ENCODE measurements around the gene TNFRSF18.

The TNFRSF18 gene

DNA sequence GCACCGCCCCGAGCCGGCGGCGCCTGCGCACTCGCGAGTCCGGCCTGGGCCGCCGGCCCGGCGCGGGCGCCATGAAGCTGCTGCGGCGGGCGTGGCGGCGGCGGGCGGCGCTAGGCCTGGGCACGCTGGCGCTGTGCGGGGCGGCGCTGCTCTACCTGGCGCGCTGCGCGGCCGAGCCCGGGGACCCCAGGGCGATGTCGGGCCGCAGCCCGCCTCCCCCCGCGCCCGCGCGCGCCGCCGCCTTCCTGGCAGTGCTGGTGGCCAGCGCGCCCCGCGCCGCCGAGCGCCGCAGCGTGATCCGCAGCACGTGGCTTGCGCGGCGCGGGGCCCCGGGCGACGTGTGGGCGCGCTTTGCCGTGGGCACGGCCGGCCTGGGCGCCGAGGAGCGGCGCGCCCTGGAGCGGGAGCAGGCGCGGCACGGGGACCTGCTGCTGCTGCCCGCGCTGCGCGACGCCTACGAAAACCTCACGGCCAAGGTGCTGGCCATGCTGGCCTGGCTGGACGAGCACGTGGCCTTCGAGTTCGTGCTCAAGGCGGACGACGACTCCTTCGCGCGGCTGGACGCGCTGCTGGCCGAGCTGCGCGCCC is 25.9 kb upstream of the TNFRSF18 start, which contains the start of gene B3GALT6:
Gene B3GALT6, plus strand, starts transcription at position 30 of the 588 bp plus-strand sequence. Its CDS starts 42 bp downstream, at position 72.
- Histone ChIP-seq H3K4me1 (peaks cover 0 to 42% (median 34%) of the 10 kb centered on the region in 4 donors), H3K9me3 (no peaks in the 10 kb centered on the region), H3K36me3 (peaks cover 14 to 40% (median 17%) of the 10 kb centered on the region in 3 donors), H3K27ac (peak within 1 kb of the TSS; percentile 96 to 99), H3K27me3 (peaks cover 0 to 5% of the 10 kb centered on the region in 2 donors), H3K4me3 (peak within 1 kb of the TSS; percentile 94 to 99)
- intact Hi-C loops (cut with DNase I; ENCODE audit: low total_unique reads) = loop anchor here (5.0 kb wide), 1 partner anchor 110 kb away; no protein-coding TSS in a partner anchor
- DNase-seq = no peak
- TF ChIP-seq, protein P1, sequence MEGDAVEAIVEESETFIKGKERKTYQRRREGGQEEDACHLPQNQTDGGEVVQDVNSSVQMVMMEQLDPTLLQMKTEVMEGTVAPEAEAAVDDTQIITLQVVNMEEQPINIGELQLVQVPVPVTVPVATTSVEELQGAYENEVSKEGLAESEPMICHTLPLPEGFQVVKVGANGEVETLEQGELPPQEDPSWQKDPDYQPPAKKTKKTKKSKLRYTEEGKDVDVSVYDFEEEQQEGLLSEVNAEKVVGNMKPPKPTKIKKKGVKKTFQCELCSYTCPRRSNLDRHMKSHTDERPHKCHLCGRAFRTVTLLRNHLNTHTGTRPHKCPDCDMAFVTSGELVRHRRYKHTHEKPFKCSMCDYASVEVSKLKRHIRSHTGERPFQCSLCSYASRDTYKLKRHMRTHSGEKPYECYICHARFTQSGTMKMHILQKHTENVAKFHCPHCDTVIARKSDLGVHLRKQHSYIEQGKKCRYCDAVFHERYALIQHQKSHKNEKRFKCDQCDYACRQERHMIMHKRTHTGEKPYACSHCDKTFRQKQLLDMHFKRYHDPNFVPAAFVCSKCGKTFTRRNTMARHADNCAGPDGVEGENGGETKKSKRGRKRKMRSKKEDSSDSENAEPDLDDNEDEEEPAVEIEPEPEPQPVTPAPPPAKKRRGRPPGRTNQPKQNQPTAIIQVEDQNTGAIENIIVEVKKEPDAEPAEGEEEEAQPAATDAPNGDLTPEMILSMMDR (IDR thresholded peaks at IDR 0.05) = no peak

DNA sequence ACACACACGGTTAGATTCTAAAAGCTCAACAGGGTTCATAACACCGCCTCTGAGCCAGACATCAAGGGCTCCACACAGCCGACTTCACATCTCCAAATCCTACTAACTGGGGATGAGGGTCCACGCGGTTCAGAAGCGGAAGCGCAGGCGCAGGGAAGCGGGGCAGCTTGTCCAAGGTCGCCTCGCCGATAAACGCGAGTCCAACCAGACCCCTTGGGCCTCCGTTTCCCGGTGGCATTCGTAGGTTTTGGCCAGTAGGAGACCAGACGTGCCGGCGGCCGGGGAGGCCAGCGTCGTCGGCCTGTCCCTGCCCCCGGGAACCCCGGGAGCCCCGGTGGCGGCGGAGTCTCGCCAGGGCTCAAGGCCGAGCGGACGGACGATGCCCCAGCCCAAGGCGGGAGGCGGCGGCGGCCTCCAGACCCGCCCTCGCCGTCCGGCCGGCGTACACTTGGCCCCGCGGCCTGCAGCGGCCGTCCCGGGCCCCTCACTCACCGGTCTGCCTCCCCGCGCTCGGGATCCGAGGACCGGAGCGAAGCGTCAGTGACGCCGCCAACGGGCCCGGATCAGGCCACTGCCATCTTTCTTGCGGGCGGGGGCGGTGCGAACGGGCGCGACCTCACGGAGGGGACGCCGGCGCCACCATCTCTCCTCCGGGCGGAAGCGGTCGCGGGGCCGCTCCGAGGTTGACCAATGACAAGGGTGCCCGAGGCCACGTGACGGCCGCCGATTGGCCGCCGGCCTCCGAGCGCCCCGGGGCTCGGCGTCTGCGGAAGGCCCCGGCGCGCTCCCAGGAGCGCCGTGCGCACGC is 25.2 kb upstream of the TNFRSF18 start, which contains the start of gene SDF4:
Gene SDF4, minus strand, starts transcription at position 602 of the 808 bp plus-strand sequence. CDS start 3,229 bp downstream, outside the sequence.
- Histone ChIP-seq H3K27me3 (no peaks in the 10 kb centered on the region), H3K27ac (peak within 1 kb of the TSS; percentile 96 to 99), H3K36me3 (peaks cover 19 to 47% (median 24%) of the 10 kb centered on the region in 3 donors), H3K4me3 (peak within 1 kb of the TSS; percentile 94 to 99), H3K9me3 (no peaks in the 10 kb centered on the region), H3K4me1 (peaks cover 0 to 42% (median 32%) of the 10 kb centered on the region in 4 donors)
- intact Hi-C loops (cut with DNase I; ENCODE audit: low total_unique reads) = loop anchor here (5.0 kb wide), 1 partner anchor 109 kb away; no protein-coding TSS in a partner anchor
- DNase-seq = peak; percentile 95 to 97
- TF ChIP-seq, protein P1 (IDR thresholded peaks at IDR 0.05) = no peak

DNA sequence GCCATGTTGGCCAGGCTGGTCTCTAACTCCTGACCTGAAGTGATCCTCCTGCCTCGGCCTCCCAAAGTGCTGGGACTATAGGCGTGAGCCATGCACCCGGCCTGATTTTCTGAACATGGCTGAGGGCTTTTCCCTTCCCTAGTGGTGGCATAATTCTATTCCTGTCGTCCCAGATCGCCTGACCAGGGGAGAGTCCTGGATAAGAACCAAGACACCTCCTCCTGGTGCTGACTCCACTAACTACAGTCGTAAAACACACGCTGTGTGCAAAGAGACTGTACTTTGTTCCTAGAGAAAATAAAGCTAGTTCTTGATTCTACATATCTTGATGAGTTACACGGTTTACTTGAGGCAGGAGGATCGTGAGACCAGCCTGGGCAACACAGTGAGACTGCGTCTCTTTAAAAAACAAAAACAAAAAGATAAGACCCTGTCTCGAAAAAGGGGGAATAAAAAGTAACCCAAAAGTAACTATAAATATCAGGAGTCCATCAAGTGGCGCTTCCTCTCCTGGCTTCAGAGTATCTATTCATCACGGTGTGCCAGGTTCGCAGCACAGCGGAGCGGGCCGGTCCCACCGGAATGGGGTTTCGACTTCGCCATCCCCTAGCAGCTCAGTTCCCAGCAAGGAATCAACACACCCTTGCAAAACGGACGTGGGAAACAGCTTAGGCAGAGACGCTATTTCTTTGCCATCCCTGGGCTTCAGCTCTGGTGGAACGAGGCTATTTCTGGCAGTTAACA is 24.4 kb upstream of the TNFRSF18 start:
- H3K27me3 ChIP-seq = no peaks in the 10 kb centered on the region
- peaks cover 23 to 55% (median 31%) of the 10 kb centered on the region in 3 donors for H3K36me3 ChIP-seq
- no peaks in the 10 kb centered on the region for H3K9me3 ChIP-seq
- peak overlapping the region; percentile 96 to 99 for H3K27ac ChIP-seq
- intact Hi-C loops (cut with DNase I; ENCODE audit: low total_unique reads) = loop anchor here (5.0 kb wide), 1 partner anchor 109 kb away; no protein-coding TSS in a partner anchor
- H3K4me1 ChIP-seq = peaks cover 0 to 42% (median 32%) of the 10 kb centered on the region in 4 donors
- TF ChIP-seq, protein P1 (IDR thresholded peaks at IDR 0.05) = peak in 1 of 2 experiments; percentile 9
- DNase-seq = no peak
- peak overlapping the region; percentile 94 to 99 for H3K4me3 ChIP-seq

DNA sequence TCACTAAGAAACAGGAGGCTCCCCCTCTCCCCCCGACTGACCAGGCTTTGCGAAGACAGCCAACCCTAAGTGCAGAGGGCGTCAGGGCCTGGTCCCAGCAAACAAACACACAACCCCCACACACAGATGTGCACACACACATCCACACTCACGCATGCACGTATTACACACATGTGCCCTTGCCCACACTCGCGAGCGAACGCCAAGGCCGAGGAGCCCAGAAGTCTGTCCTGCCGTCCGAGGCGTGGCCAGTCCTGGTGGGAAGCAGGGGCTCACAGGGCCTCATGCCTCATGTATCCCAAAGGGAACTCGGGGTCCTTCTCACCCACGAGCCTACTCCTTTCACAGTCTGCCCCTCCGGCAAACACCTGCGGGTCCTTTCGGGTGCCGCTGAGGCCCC is 23.4 kb upstream of the TNFRSF18 start:
- intact Hi-C loops (cut with DNase I; ENCODE audit: low total_unique reads) = loop anchor here (5.0 kb wide), 1 partner anchor 107 kb away; no protein-coding TSS in a partner anchor
- H3K4me1 ChIP-seq = peaks cover 0 to 42% (median 34%) of the 10 kb centered on the region in 4 donors
- DNase-seq = no peak
- H3K27ac ChIP-seq = no peak overlapping the region
- no peaks in the 10 kb centered on the region for H3K9me3 ChIP-seq
- H3K4me3 ChIP-seq = peak overlapping the region in 1 of 2 donors; percentile 94
- TF ChIP-seq, protein P1 (IDR thresholded peaks at IDR 0.05) = no peak
- H3K36me3 ChIP-seq = peaks cover 23 to 57% (median 40%) of the 10 kb centered on the region in 3 donors
- no peaks in the 10 kb centered on the region for H3K27me3 ChIP-seq
